8988T (cell line): ENCODE results near the gene ADORA2B.
"Not testable (repeated sequence)": the region's sequence is repeated elsewhere in the genome, so short reads cannot be mapped to it uniquely, and the experiment has no call there.

Experiments
- DNase-seq: peaks from one replicate; pipeline ENCODE4 v3.0.0; 2011

The ADORA2B gene

DNA sequence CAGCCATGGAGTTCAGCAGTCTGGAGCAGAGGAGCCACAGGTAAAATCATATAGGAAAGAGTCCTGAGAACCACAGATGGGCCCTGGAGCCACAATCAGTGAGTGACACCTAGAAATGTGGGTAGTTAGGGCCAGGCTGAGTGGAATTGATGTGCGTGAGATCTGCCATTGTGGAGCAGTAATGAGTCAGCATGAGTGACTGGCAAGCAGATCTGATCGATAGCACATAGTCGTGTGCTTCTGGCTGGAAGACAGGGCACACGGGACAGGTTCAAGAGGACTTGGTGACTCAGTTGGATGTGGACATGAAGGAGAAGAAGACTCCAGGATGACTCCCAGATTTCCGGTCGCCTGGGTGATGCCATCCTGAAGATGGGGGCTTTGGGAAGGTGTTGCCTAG, 12.3 kb downstream of the ADORA2B start:
- no peak for DNase-seq

DNA sequence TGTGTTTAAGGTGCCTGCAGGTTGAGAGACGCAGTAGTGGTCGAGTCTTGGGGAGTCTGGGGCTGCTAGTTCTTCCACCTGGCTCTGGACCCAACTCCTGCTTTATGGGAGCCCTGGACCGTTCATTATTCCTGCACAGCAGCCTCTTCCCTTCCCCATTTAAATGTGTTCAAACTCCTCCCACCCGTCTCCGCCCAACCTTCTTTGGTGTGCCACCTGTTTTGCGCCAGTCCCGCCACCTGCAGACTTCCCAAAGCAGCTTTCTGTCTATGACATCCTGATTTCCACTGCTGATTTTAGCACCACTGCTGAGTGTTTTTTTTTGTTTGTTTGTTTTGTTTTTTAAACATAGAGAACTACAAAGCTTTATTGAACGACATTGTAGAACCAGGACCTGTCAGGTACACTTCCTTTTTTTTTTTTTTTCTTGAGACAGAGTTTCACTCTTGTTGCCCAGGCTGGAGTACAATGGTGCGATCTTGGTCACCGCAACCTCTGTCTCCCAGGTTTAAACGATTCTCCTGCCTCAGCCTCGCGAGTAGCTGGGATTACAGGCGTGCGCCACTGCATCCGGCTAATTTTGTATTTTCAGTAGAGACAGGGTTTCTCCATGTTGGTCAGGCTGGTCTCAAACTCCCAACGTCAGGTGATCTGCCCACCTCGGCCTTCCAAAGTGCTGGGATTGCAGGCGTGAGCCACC, 12.8 kb downstream of the ADORA2B start:
- DNase-seq: no peak

DNA sequence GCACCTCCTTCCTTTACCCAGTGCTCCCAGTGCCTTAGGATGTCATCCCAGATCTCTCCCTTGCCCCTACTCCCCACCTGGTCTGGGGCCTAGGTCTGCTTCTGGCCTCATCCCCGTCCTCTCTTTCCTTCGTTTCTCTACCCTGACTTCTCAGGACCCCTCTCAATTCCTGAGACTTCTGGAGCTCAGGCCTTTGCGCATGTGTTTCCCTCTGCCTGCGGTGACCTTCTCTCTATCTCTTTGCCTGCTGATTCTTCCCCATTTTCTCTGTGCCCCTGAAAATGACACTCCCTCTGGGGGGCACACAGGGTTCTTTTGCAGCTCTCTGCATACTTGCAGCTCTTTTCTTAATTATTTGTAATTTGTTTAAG, 13.5 kb downstream of the ADORA2B start:
- no peak for DNase-seq

DNA sequence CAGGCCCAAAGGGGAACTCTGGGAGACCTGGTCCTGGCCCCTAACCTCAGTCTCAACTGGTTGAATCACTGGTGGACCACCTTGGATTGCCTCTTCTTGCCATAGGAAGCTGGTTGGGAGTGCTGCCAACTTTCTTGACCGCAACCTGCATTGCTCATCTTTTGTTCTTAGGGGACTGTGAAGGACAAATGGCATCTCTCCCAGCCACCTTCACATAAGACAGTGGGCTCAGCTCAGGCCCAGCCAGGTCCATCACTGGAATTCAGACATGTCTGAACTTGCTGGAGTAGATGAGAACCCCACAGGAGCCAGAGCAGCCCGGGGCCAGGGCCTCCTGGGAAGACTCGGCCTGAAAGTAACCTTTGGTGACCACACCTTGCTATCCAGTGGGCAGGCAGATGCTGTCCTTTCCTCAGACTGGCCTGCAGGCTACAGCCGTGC, 18.8 kb downstream of the ADORA2B start:
- DNase-seq: no peak

DNA sequence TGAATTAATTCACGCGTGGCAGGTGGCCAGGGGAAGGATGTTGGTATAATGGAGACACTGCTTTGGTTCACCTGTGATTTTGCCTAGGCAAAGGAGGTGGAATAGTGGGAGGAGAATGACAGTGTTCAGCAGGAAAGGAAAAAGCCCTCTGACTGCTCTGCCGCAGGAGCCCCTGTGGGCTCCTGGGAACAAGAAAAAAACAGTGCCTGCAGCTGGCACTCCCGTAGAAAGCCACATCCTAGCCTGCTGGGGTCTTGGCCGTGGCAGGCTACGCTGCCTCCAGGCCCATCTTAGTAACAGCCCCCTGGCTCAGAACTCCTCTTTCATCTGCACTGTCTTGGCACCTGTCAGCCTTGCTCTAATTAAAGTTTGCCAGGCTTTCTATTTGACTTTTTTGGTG, 20.6 kb downstream of the ADORA2B start:
- no peak for DNase-seq

DNA sequence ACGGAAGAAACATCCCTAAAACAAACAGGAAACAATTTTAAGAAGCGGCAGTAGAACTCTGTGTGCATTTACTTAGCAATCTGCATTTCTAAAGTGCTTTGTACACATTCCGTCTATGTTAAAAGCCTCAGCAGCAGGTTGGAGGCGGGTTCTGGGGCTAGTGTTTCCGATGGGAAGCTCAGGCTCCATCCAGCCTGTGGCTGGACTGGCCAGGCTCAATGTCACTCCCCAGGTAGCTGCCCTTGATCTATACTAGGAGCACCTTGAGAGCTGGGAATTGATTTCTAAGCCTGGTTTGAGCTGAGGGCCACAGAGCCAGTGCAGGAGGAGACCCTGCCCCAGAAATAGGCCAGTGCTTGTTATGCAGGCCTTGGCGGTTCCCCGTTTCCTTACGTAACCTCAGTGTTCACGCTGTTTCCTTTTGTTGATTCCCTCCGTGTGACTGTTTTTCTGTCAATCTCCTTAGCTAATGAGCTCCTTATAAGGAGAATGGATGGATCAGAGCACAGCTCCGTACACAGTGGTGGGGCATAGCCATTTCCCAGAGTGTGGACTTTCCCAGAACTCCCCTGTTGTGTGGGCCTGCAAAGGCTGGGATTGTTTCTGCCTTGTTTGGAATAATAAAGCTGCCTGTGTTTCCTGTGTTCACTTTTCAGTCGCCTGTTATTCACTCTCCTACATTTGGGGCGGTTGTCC, 21.4 kb downstream of the ADORA2B start:
- DNase-seq: no peak

DNA sequence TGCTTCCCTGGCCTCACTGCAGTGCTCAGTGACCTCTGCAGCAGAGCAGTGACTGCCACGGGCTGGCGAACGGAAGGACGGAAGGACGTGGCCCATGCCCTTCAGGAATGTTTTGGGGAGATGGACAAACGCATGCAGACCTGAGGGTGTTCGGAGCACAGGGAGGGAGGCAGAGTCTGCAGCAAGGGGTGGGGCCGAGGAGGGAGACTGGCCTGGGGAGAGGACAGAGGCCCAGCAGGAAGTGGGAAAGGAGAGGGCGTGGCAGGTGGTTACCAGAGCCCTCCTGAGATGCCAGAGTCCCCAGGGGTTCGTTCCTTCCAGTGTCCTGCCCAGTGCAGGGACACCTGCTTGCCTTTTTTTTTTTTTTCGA, 21.9 kb downstream of the ADORA2B start:
- no peak for DNase-seq

DNA sequence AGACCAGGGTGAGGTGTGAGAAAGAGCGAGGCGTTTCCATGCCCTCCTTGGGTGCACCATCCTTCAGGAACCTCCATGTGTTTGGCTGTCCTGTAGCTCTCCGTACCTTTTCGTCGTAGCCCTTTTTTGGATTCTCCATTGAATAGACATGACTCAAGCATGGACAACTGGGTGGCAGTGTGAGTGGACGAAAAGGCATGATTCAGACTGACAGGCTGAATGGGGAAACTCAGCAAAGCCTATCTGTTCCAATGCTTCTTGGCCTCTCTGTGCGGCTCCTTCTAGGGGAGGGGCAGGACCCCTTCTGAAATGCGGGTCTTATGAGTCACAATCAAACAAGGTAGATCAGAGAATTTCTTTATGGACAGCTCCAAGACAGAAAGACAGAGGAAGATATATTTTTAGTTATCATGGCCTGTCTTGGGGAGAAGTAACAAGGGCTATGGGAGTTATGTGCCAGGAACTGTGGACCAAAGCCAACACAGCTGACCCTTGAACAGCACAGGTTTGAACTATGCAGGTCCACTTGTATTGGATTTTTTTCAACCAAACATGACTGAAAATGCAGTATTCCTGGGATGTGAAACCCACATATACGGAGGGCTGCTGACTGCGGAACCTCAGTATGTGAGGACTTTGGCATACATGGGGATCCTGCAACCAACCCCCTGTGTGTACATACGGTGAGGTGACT, 22.9 kb downstream of the ADORA2B start:
- DNase-seq: no peak

DNA sequence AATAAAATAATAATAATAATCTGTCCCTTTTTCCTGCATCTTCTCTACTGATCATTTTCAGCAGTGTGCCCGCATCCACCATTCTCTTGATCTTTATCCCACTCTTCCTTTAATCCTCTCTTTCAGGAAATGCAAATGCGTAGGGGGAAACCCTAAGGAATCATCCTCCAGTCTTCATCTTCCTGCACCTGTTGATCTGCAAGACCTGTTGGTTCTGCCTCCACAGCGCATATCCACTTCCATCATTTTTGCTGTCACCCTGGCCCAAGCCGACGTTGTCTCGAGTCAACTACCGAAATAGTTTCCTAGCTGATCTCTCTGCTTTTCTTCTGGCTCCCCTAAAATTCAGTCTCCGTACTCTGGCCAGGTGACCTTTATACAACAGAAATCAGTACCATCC, 24.5 kb downstream of the ADORA2B start:
- no peak for DNase-seq

DNA sequence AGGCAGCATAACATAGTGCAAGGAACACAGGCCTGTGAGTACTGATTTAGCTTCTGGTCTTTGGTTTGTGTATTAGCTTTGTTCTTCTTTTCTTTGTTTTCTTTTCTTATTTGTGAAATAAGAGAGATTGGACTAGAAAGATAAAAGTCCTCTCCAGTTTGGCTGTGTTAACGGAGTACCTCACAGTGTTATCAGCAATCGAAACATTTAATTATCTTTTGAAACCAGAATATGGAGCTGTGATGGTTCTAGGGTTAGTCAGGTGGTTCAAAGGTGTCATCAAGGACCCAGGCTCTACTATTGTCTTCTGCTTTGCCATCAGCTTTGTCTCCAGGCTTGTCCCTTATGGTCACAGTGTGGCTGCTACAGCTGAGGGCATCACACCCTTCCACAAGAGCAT, 25.6 kb downstream of the ADORA2B start:
- no peak for DNase-seq

DNA sequence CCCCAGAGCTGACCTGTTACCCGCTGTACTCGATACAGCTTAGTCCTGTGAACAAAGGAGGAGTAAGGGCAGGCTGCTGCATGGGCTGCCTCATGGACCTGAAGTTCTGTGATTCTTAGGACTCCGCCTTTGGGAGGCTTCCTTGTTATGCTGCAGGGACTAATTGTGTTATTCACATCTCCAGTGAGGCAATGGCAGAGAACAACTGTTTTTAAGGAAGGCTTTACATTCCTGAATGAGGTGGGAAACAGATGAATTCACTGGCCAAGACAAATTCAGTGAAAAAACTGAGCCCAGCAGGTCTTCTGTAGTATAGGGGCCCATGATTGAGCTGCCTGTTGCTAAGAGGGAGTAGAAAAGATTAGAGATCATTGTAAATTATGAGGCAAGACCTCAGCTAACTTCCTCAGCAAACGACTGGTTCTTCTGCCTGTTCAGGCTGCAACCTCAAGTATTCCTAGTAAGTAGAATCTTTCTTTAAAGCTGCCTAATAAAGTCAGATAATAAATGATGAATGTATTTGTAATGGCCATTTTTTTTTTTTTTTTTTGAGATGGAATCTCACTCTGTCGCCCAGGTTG, 26.3 kb downstream of the ADORA2B start:
- no peak for DNase-seq

DNA sequence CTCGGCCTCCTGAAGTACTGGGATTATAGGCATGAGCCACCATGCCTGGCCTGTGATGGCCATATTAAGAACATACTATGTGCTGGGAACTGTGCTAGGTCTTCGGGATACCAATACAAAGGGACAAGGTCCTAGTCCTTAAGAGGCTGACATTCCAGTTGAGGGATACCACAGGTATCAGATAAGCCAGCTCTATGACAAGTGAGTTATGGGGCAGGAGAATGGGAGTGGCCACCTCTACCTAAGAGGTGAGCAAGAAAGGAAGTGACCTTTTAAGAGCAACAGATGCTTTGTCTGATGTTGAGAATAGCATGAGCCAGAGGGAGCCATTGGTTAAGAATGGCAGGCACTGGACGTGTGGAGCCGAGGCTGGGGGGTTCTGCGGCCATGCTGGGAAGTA, 27.0 kb downstream of the ADORA2B start:
- DNase-seq: no peak

DNA sequence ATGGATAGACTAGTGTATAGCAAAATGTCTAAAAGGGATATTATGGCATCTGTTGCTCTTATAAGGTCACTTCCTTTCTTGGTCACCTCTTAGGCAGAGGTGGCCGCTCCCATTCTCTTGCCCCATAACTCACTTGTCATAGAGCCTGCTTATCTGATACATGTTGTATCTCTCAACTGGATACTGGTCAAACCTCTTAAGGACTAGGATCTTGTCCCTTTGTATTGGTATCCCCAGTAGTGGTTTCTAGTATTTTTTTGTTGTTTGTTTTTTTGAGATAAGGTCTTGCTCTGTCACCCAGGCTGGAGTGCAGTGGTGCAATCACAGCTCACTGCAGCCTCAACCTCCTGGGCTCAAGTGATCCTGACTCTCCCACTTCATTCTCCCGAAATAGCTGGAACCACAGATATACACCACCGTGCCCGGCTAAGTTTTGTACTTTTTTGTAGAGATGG, 27.6 kb downstream of the ADORA2B start:
- DNase-seq: no peak

DNA sequence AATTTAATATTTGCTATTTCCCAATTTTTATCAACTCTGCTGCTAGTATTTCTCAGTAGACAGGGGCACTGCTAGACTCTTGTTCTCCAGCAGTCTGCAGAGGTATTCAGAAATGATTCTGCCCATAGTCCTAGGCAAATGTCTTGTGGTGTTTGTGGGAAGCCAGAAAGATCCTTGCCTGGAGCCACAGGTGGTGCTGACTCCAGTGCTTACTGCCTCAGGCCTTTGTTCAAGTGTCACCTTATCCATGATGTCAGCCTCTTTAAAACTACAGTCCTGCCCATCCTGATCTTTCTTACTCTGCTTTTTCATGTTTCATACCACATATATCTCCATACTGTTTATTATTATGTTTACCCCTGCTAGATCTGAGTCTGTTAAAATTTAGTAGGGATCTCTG, 28.1 kb downstream of the ADORA2B start:
- no peak for DNase-seq

DNA sequence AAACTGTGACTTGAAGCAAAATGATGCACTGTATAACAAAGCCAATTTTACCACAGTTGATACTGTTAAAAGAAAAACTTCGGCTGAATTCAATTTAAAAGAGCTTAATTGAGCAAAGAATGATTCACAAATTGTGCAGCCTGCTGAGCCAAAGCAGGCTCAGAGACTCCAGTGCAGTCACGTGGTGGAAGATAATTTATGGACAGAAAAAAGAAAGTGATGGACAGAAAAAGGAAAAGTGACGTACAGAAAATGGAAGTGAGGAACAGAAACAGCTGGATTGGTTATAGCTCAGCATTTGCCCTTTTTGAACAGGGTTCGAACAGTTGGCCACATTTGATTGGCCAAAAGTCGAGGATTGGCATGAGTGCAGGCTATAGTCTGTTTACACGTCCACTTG, 28.9 kb downstream of the ADORA2B start:
- no peak for DNase-seq

DNA sequence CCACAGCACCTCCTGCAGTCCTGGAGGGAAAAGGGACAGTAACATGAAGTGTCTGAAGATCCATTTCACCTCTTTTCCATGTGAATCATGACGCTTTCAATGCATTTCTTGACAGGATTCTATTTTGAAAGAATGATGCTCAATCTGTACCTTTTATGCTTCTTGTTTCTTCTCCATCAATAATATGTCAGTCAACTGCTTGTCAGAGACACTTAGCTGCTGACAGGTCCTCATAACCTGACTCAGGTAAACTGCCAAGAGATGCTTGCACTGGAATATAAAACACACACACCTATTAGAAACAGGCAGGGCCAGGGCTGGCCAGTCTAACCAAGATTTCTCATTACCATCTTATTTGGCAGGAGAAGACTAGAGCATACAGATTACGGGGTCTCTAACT, 33.0 kb downstream of the ADORA2B start:
- DNase-seq: no peak

DNA sequence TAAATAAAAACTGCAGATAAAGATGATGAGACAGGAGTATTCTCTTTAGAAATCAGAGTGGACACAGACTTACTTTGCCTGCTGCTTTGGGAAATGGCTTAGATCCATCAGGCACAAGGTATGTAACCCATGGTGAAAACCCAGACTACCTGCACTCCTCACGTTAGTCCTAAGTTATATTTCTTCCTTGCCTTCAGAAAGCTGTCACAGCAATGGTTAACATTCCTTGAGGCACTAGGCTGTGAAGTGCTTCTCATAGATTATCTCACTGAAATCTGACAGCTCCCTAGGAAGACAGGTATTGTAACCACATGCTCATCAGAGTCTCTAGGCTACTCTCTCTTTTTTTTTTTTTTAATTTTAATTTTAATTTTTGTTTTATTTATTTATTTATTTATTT, 33.7 kb downstream of the ADORA2B start:
- no peak for DNase-seq

DNA sequence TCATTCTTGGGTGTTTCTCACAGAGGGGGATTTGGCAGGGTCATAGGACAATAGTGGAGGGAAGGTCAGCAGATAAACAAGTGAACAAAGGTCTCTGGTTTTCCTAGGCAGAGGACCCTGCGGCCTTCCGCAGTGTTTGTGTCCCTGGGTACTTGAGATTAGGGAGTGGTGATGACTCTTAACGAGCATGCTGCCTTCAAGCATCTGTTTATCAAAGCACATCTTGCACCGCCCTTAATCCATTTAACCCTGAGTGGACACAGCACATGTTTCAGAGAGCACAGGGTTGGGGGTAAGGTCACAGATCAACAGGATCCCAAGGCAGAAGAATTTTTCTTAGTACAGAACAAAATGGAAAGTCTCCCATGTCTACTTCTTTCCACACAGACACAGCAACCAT, 34.1 kb downstream of the ADORA2B start:
- DNase-seq: not testable (repeated sequence)

DNA sequence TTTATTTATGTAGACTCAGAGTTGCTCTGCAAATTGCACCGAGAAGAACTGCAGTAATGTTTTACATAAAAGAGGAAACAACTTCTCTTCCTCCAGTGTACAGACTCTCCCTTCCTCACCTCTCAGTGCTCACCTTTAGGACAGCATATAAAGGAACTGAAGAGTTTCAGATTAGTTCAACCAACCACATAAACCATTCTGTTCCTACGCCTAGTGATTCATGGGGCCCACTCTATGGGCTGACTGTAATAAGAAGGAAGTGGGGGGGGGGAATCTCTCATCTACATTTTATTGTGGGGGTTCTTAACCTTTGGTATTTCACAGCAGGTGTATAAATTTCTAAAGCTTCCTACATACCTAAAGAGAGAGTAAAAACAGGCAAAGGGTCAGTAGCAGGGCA, 36.3 kb downstream of the ADORA2B start:
- DNase-seq: no peak

DNA sequence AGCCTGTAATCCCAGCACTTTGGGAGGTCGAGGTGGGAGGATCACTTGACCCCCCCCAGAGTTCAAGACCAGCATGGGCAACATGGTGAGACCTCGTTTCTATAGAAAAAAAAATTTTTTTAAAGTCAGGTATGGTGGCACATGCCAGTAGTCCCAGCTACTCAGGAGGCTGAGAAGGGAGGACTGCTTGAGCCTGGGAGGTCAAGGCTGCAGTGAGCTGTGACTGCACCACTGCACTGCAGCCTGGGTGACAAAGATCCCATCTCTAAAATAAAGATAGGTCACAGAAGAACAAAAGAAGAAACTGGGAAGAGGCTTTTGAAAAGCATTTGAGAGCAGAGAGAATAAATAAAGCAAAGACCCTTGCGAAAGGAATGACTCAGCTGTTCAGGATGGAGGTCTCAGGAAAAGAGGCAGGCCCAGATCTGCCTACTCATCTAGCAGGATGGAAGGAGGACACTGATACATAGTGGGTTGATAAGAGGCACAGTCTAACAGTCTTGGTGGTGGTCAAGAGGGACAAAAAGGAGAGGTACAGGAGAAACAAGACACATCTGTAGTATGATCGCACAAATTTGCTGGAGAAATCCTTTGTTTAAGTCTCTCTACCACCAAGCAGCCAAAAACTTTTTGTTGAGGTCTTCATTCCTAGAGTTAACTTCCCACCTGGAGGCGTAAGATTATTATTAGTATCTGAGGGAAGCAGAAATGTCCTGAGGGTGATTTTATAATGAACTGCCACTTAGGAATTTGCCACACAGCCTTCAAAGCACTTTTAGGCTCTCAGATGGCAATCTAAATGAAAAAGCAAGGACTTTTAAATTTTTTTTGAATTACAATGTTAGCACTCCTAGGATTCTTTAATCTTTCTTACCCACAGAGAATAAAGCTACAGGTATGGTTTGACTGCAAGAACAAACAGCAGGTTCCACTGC, 37.0 kb downstream of the ADORA2B start:
- no peak for DNase-seq

DNA sequence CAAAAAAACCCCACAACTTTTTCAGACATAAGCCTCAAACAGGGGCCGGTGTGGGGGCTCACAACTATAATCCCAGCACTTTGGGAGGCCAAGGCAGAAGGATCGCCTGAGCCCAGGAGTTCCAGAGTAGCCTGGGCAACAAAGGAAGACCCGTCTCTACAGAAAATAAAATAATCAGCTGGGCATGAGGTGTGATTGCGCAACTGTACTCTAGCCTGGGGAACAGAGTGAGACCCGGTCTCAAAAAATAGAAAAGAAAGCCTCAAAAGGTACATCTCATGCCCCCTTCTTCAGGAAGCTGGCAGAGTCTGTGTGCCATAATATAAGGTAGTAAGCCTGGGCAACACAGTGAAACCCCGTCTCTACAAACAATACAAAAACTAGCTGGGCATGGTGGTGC, 51.4 kb downstream of the ADORA2B start:
- DNase-seq: no peak

DNA sequence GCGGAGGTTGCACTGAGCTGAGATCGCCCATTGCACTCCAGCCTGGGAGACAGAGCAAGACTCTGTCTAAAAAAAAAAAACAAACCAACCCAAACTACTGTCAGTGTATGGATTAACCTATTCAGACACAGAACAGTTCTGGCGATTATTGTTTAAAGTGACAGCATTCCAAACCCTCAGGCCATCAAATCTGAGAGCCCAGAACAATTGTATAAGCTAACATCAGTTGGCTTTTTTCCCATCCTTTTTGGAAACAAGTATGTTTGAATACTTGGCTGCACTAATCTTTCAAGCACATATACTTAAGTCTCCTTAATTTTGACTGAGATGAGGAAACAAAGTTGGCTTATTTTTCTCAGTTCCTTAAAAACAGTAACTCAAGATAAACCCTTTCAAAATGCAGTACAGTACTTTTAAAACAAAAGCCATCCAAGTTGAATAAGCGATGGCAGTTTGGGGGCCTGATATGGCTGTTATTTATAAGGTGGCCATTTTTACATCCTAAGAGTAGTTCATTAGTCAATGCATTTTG, 53.2 kb downstream of the ADORA2B start:
- DNase-seq: no peak
